ENCODE results near the gene TIMM13.

GRCh38 chr19:2460245-2460644, 32.9 kb upstream of the TIMM13 start:
- TF ChIP-seq CTCF (IDR thresholded peaks at IDR 0.05; ENCODE audit: low read depth, low read length, poor library complexity, severe bottlenecking) (no peak), EZH2phosphoT487 (IDR thresholded peaks at IDR 0.05; ENCODE audit: borderline replicate concordance, low read length) (no peak)

Measured in DOHH2 (cell line).